Endometrial microvascular endothelial cells (primary cell): ENCODE data around the gene GLTPD2. TPM values are rescaled to one million over a fixed set of nuclear protein-coding genes. Genes with fewer than 3 reads are reported as not detected.

Experiments
- in situ Hi-C: cut with HindIII; loops from 2 replicates; pipeline ENCODE4 v1.10.0; 2017; ENCODE audit warnings: low sequenced_read_pairs, low pct_unique_long_range_greater_than_20kb; ENCODE audit errors: inconsistent ontology term
- total RNA-seq: library from RNA; depleted of rRNA; stranded (reverse); fragments of >200 nt; gene quantifications from one replicate; pipeline ENCODE4 v1.2.3, GENCODE V29; 2015; ENCODE audit errors: inconsistent ontology term

GLTPD2 gene
- not detected for total RNA-seq

- in situ Hi-C loops: no loop called here
These were observed at the start of gene GLTPD2 for GRCh38 chr17:4788807-4789700. TSS of gene GLTPD2 (plus strand) at chr17:4788964. CDS start at chr17:4789012, 48 bp downstream.

- in situ Hi-C loops: no loop called here
These were observed 49.4 kb upstream of the GLTPD2 start, which contains the start of the genes CXCL16 and ZMYND15 for GRCh38 chr17:4739122-4740024. TSS of gene CXCL16 (minus strand) at chr17:4739928. CDS start at chr17:4739339, 589 bp downstream. TSS of gene ZMYND15 (plus strand) at chr17:4739833. CDS start at chr17:4740549, 716 bp downstream.

- in situ Hi-C loops: no loop called here
These were observed 48.8 kb upstream of the GLTPD2 start for GRCh38 chr17:4740025-4740351.

GRCh38 chr17:4740584-4740983 is 48.2 kb upstream of the GLTPD2 start:
- in situ Hi-C loops: no loop called here

GRCh38 chr17:4741544-4741943 is 47.2 kb upstream of the GLTPD2 start:
- in situ Hi-C loops: no loop called here

- in situ Hi-C loops: no loop called here
These were observed 46.6 kb upstream of the GLTPD2 start for GRCh38 chr17:4742133-4742532.

GRCh38 chr17:4742629-4743028 is 46.1 kb upstream of the GLTPD2 start:
- in situ Hi-C loops: no loop called here

- in situ Hi-C loops: no loop called here
These were observed 45.5 kb upstream of the GLTPD2 start for GRCh38 chr17:4743216-4743615.

- in situ Hi-C loops: no loop called here
These were observed 44.9 kb upstream of the GLTPD2 start for GRCh38 chr17:4743898-4744297.

GRCh38 chr17:4744999-4745969 is 43.5 kb upstream of the GLTPD2 start:
- in situ Hi-C loops: no loop called here

GRCh38 chr17:4747847-4748246 is 40.9 kb upstream of the GLTPD2 start:
- in situ Hi-C loops: no loop called here

GRCh38 chr17:4748686-4749085 is 40.1 kb upstream of the GLTPD2 start:
- in situ Hi-C loops: no loop called here

- in situ Hi-C loops: no loop called here
These were observed 38.2 kb upstream of the GLTPD2 start for GRCh38 chr17:4750606-4751005.

GRCh38 chr17:4751932-4752331 is 36.8 kb upstream of the GLTPD2 start:
- in situ Hi-C loops: no loop called here

GRCh38 chr17:4753392-4753791 is 35.4 kb upstream of the GLTPD2 start:
- in situ Hi-C loops: no loop called here

- in situ Hi-C loops: no loop called here
These were observed 29.0 kb upstream of the GLTPD2 start for GRCh38 chr17:4759776-4760236.

- in situ Hi-C loops: no loop called here
These were observed 24.2 kb upstream of the GLTPD2 start for GRCh38 chr17:4764595-4764994.

- in situ Hi-C loops: no loop called here
These were observed 22.6 kb upstream of the GLTPD2 start for GRCh38 chr17:4766201-4766600.
